Stomach (tissue), 9 donors: ENCODE measurements around the gene RNF213. TPM values are rescaled to one million over a fixed set of nuclear protein-coding genes. Genes with fewer than 3 reads are reported as not detected.
A peak's percentile ranks its signal among the peaks of the same experiment; 100 is the strongest.

ENCODE experiments used
- DNase-seq, 2 donors: peaks; one replicate each; pipeline versions ENCODE4 v3.0.0 to v3.0.0-alpha.2; 2013 to 2019
- H3K27ac ChIP-seq, 5 donors: fragments of 200-600 bp in 4 of 5; sonication (generic) in 4 of 5; one replicate each; pipeline ENCODE4 v1.5.1; 2013 to 2019; ENCODE audit warnings: mild to moderate bottlenecking in 1 of 5, moderate library complexity in 1 of 5
- H3K27me3 ChIP-seq, 3 donors: fragments of 200-600 bp; sonication (generic); one replicate each; pipeline ENCODE4 v1.5.1; 2017 to 2019; ENCODE audit warnings: mixed run types in 1 of 3
- H3K36me3 ChIP-seq, 4 donors: fragments of 200-600 bp; sonication (generic); 1 replicate in 3 of 4; 2 replicates in 1 of 4; pipeline ENCODE4 v1.5.1; 2016 to 2019
- H3K4me1 ChIP-seq, 4 donors: fragments of 200-600 bp; sonication (generic); one replicate each; pipeline ENCODE4 v1.5.1; 2016 to 2019
- H3K4me3 ChIP-seq, 4 donors: fragments of 200-600 bp; sonication (generic) in 3 of 4; one replicate each; pipeline ENCODE4 v1.5.1; 2016 to 2019; ENCODE audit warnings: mild to moderate bottlenecking in 1 of 4
- H3K9me3 ChIP-seq, 4 donors: fragments of 200-600 bp; sonication (generic); one replicate each; pipeline ENCODE4 v1.5.1; 2016 to 2019
- CTCF ChIP-seq, 7 experiments: fragments of 450-650 bp in 4 of 7; fragments of 200-600 bp in 3 of 7; sonication (generic) in 3 of 7; IDR thresholded peaks; one replicate each; pipeline ENCODE4 v1.5.1; 2016 to 2019; ENCODE audit warnings: antibody characterized with exemption in 7 of 7, control low read depth in 2 of 7, mild to moderate bottlenecking in 1 of 7
- EP300 ChIP-seq: sonication (generic); formaldehyde crosslinking; IDR thresholded peaks from one replicate; pipeline ENCODE4 v1.6.1; 2017; ENCODE audit warnings: antibody characterized with exemption
- POLR2A ChIP-seq, 4 donors: fragments of 450-650 bp; IDR thresholded peaks; one replicate each; pipeline ENCODE4 v1.6.1; 2016; ENCODE audit warnings: antibody characterized with exemption in 4 of 4, control low read depth in 2 of 4, mild to moderate bottlenecking in 1 of 4, moderate library complexity in 1 of 4
- POLR2AphosphoS5 ChIP-seq, 3 donors: sonication (generic); formaldehyde crosslinking; IDR thresholded peaks; one replicate each; pipeline ENCODE4 v1.6.1; 2016; ENCODE audit warnings: antibody characterized with exemption in 3 of 3
- WGBS, 5 donors: extraction: QIAGEN DNeasy Blood & Tissue Kit in 3 of 5; methylation state at CpG; one replicate each; pipeline versions ENCODE4 v1.1.5 to v1.1.7; 2013 to 2018; 5-methylcytosine and 5-hydroxymethylcytosine counted together
- intact Hi-C: fragments of 100-400 bp; cut with DNase I; formaldehyde crosslinking; loops from one replicate; pipeline ENCODE4 v1.15.1; 2023; ENCODE audit warnings: low total_unique reads
- polyA plus RNA-seq, 3 donors: library from polyadenylated mRNA; stranded (reverse); fragments of 200-250 nt; gene quantifications; one replicate each; pipeline ENCODE4 v1.2.3, GENCODE V29; 2013
- total RNA-seq, 5 donors: library from RNA; depleted of rRNA; stranded (reverse); fragments of >200 nt; gene quantifications; one replicate each; pipeline versions ENCODE4 v1.1.0 to v1.2.3, GENCODE V29; 2014 to 2016
- donor health status: healthy with polysubstance abuse.
- donor health status: Bipolar disorder and iron deficiency.
- donor health status: healthy.

RNF213 gene
- total and polyA plus RNA-seq, 8 donors: 12.3 to 358 (median 138) TPM

GRCh38 chr17:80265205-80266068 is 4.8 kb downstream of the RNF213 start:
- Histone ChIP-seq H3K27me3 (no peaks in the 10 kb centered on the region), H3K36me3 (peaks cover 17 to 55% (median 48%) of the 10 kb centered on the region in 4 donors), H3K4me1 (peaks cover 34 to 59% (median 45%) of the 10 kb centered on the region in 4 donors), H3K4me3 (peak overlapping the region in 2 of 4 donors; percentile 38 to 84), H3K9me3 (no peaks in the 10 kb centered on the region), H3K27ac (peak overlapping the region in 2 of 5 donors; percentile 99 to 100)
- WGBS, 5 donors: 82 to 91% (median 87%) methylated on average over 16 to 17 of the region's 17 CpGs
- intact Hi-C loops: no loop called here
- TF ChIP-seq POLR2A (IDR thresholded peaks at IDR 0.05): no peak
- no peak for TF ChIP-seq CTCF (IDR thresholded peaks at IDR 0.05)
- TF ChIP-seq POLR2AphosphoS5 (IDR thresholded peaks at IDR 0.05): no peak
- no peak for TF ChIP-seq EP300
- peak in 1 of 2 donors; percentile 22 for DNase-seq

GRCh38 chr17:80267391-80267790 is 6.7 kb downstream of the RNF213 start:
- peaks cover 17 to 67% (median 50%) of the 10 kb centered on the region in 4 donors for H3K36me3 ChIP-seq
- H3K9me3 ChIP-seq: no peaks in the 10 kb centered on the region
- H3K27me3 ChIP-seq: no peaks in the 10 kb centered on the region
- WGBS, 5 donors: 95 to 99% (median 96%) methylated on average over 6 of the region's 6 CpGs
- no peak overlapping the region for H3K27ac ChIP-seq
- intact Hi-C loops: no loop called here
- TF ChIP-seq CTCF (IDR thresholded peaks at IDR 0.05) (no peak), EP300 (no peak)
- H3K4me3 ChIP-seq: no peak overlapping the region
- DNase-seq: no peak
- peaks cover 23 to 51% (median 33%) of the 10 kb centered on the region in 4 donors for H3K4me1 ChIP-seq

- WGBS, 5 donors: 82 to 99% (median 89%) methylated on average over 4 of the region's 4 CpGs
- no peak for TF ChIP-seq POLR2AphosphoS5 (IDR thresholded peaks at IDR 0.05)
- no peak for TF ChIP-seq EP300
- TF ChIP-seq POLR2A (IDR thresholded peaks at IDR 0.05): no peak
- no peak for TF ChIP-seq CTCF (IDR thresholded peaks at IDR 0.05)
- DNase-seq: no peak
- H3K27ac ChIP-seq: no peak overlapping the region
- no peak overlapping the region for H3K4me3 ChIP-seq
- no peaks in the 10 kb centered on the region for H3K27me3 ChIP-seq
- H3K4me1 ChIP-seq: peaks cover 14 to 41% (median 23%) of the 10 kb centered on the region in 4 donors
- H3K36me3 ChIP-seq: peaks cover 22 to 78% (median 58%) of the 10 kb centered on the region in 4 donors
- intact Hi-C loops: no loop called here
- H3K9me3 ChIP-seq: no peaks in the 10 kb centered on the region
These were observed 7.8 kb downstream of the RNF213 start for GRCh38 chr17:80268427-80268826.

GRCh38 chr17:80269405-80269807 is 8.8 kb downstream of the RNF213 start:
- H3K27ac ChIP-seq: no peak overlapping the region
- 78 to 88% (median 85%) methylated on average over 2 of the region's 2 CpGs for WGBS, 5 donors
- H3K4me1 ChIP-seq: peaks cover 5 to 39% (median 17%) of the 10 kb centered on the region in 4 donors
- H3K36me3 ChIP-seq: peaks cover 30 to 87% (median 66%) of the 10 kb centered on the region in 4 donors
- no peak for DNase-seq
- no peak for TF ChIP-seq EP300
- no peak for TF ChIP-seq POLR2AphosphoS5 (IDR thresholded peaks at IDR 0.05)
- TF ChIP-seq CTCF (IDR thresholded peaks at IDR 0.05): no peak
- TF ChIP-seq POLR2A (IDR thresholded peaks at IDR 0.05): no peak
- intact Hi-C loops: no loop called here
- no peaks in the 10 kb centered on the region for H3K27me3 ChIP-seq
- H3K9me3 ChIP-seq: no peaks in the 10 kb centered on the region
- H3K4me3 ChIP-seq: no peak overlapping the region
